Tibial artery (tissue), 4 donors: Measurements from ENCODE around the gene MTMR4.

Experiments
- DNase-seq, 2 donors: peaks; one replicate each; pipeline ENCODE4 v3.0.0-alpha.2; 2019
- H3K27ac ChIP-seq, 2 donors: fragments of 200-600 bp; sonication (generic) in 1 of 2; 1 replicate in 1 of 2; 2 replicates in 1 of 2; pipeline ENCODE4 v1.5.1; 2018 to 2019; ENCODE audit warnings: mild to moderate bottlenecking in 1 of 2
- H3K27me3 ChIP-seq, 2 donors: fragments of 200-600 bp; sonication (generic) in 1 of 2; one replicate each; pipeline versions ENCODE4 v1.5.1 to v1.6.0; 2016 to 2019
- H3K36me3 ChIP-seq, 3 donors: fragments of 200-600 bp; sonication (generic) in 2 of 3; one replicate each; pipeline ENCODE4 v1.5.1; 2016 to 2019; ENCODE audit warnings: mild to moderate bottlenecking in 2 of 3
- H3K4me1 ChIP-seq, 4 donors: fragments of 200-600 bp; sonication (generic) in 2 of 4; 1 replicate in 3 of 4; 2 replicates in 1 of 4; pipeline ENCODE4 v1.5.1; 2016 to 2019
- H3K4me3 ChIP-seq, 2 donors: fragments of 200-600 bp; sonication (generic) in 1 of 2; 1 replicate in 1 of 2; 2 replicates in 1 of 2; pipeline ENCODE4 v1.5.1; 2018 to 2019; ENCODE audit warnings: mild to moderate bottlenecking in 2 of 2
- H3K9me3 ChIP-seq, 3 donors: fragments of 200-600 bp; sonication (generic) in 1 of 3; one replicate each; pipeline ENCODE4 v1.5.1; 2016 to 2019
- CTCF ChIP-seq, 2 experiments: fragments of 200-600 bp in 1 of 2; fragments of 450-650 bp in 1 of 2; IDR thresholded peaks; one replicate each; pipeline ENCODE4 v1.5.1; 2017 to 2019; ENCODE audit warnings: antibody characterized with exemption in 2 of 2, mild to moderate bottlenecking in 1 of 2, moderate library complexity in 1 of 2
- intact Hi-C: fragments of 100-400 bp; cut with DNase I; formaldehyde crosslinking; loops from one replicate; pipeline ENCODE4 v1.15.0; 2023; ENCODE audit warnings: low total_unique reads

MTMR4 gene

GRCh38 chr17:58447039-58447975, 67.1 kb downstream of the MTMR4 start:
- intact Hi-C loops, result no loop called here
- H3K27ac ChIP-seq, result no peak overlapping the region
- no peak overlapping the region for H3K4me3 ChIP-seq
- no peaks in the 10 kb centered on the region for H3K27me3 ChIP-seq
- DNase-seq, result no peak
- TF ChIP-seq CTCF (IDR thresholded peaks at IDR 0.05), result peak in 1 of 2 experiments; percentile 15
- H3K4me1 ChIP-seq, result no peaks in the 10 kb centered on the region
- H3K9me3 ChIP-seq, result peaks cover 0 to 6% (median 0%) of the 10 kb centered on the region in 3 donors
- no peaks in the 10 kb centered on the region for H3K36me3 ChIP-seq

GRCh38 chr17:58446086-58446485, 68.4 kb downstream of the MTMR4 start:
- Histone ChIP-seq H3K27me3 (no peaks in the 10 kb centered on the region), H3K4me3 (no peak overlapping the region), H3K9me3 (peaks cover 0 to 6% (median 0%) of the 10 kb centered on the region in 3 donors), H3K27ac (no peak overlapping the region), H3K4me1 (no peaks in the 10 kb centered on the region), H3K36me3 (no peaks in the 10 kb centered on the region)
- no peak for TF ChIP-seq CTCF (IDR thresholded peaks at IDR 0.05)
- intact Hi-C loops, result no loop called here
- no peak for DNase-seq
